NCI-H2227 treated with DMSO at 0.1 percent for 48 hours (cell line): Measurements from ENCODE around the gene TAF15.

Experiments used
- DNase-seq: peaks from one replicate; lab custom pipeline; 2025; lab: John Stamatoyannopoulos, UW

Gene TAF15

GRCh38 chr17:35821308-35821707, 12.0 kb downstream of the TAF15 start:
- no peak for DNase-seq

GRCh38 chr17:35825206-35825605, 15.9 kb downstream of the TAF15 start:
- no peak for DNase-seq

DNA sequence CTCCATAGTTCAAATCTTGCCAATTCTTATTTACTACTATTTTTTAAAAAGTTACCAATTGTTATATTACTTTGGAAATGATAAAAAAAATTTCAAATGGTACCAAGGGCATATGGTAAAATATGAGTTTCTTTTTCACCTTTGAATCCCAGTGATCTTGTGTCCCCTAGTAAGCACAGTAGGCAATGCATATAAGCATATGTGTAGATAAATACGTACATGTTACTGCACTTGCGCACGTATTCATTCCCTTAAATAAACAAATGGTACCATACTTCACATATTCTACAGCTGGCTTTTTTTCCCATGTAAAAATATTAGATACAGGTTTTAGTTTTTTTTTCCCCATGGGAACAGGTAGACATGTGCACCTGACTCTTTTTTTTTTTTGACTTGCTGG, 31.8 kb downstream of the TAF15 start:
- no peak for DNase-seq

GRCh38 chr17:35841505-35841904, 32.2 kb downstream of the TAF15 start:
- DNase-seq = no peak

- DNase-seq = no peak
Observed at GRCh38 chr17:35842239-35842638, 33.0 kb downstream of the TAF15 start.

DNA sequence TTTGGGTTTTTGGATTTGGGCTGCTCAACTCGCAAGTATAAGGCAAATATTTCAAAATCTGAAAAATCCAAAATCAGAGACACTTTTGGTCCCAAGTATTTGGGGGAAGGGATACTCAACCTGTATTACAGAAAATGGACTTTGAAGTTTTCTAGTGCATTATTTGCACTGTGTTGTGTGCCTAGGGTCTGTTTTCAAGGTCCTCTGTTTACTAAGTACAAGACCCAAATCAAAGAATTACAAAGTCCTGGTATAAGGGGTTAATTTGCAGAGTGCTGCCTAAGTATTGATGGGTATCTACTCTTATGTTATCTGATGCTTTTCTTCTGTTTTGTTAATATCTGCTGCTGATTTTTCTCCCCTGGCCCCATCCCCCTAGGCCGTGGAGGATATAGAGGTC, 34.4 kb downstream of the TAF15 start:
- no peak for DNase-seq

DNA sequence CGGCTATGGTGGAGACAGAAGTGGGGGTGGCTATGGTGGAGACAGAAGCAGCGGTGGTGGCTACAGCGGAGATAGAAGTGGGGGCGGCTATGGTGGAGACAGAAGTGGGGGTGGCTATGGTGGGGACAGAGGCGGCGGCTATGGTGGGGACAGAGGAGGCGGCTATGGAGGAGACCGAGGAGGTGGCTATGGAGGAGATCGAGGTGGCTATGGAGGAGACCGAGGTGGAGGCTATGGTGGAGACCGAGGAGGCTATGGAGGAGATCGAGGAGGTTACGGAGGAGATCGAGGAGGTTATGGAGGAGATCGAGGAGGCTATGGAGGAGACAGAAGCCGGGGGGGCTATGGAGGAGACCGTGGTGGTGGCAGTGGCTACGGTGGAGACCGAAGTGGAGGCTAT, 35.3 kb downstream of the TAF15 start:
- DNase-seq = no peak

DNA sequence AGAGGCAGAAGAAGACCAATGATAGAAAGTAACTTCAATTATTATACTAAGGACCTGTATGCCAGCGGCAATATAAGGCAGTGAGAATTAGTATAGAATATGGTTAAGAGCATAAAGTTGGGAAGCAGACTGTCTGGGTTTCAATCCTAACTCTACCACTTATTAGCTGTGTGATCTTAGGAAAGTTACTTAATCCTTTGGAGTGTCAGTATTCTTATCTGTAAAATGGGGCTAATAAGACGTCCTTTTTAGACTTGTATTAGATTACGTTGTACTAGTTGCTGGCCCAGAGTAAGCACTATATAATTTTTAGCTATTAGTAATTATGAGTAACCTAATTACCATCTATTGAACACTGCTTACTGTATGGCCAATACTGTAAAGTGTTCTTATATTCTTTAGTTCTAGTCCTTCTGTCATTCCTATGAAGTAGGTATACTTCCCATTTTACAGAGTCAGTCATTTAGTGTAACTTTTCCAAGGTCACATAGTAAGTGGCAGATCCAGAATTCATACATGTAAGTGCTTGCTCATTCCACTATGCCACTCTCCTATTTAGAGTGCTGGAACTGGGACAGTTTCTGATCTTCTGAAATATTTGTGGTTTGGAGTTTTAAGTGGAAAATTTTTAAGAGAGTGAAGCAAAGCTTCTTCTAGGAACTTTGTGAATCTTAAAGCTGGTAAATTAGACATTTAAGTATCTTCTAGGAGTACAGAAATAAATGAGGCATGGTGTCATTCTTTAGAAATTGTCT, 36.9 kb downstream of the TAF15 start:
- no peak for DNase-seq

GRCh38 chr17:35847006-35847405, 37.7 kb downstream of the TAF15 start:
- DNase-seq = no peak

DNA sequence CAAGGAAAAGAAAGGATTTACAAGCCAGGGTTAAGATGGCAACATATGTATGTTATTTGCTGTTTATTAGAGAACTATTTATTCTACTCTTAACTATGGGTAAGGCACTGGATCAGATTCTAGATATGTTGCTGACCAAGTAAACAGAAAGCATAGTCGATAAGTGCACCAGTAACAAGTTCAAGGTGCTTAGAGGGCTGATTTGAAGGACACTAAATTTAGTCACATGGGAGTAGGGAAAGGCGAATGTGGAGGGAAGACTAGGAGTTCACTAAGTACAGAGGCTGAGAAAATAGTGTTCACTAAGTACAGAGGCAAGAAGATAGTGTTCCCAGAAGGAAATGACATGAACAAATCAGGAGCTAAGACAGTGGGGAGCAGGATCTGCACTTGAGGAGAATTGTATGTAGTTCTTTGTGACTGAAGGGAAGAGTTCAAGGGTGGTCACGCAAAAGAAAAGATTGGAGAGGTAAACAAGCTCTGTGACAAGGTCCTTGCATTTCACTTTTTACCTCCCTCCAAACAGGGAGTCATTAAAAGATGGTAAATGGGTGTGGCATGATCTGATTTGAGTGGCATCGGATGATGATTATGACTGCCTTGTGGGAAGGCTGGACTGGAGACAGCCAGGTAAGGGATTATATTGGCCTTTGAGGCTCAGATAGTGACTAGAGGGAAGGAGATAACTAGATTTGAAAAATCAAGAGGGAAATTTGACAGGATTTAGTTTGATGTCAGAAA, 38.5 kb downstream of the TAF15 start:
- no peak for DNase-seq

DNA sequence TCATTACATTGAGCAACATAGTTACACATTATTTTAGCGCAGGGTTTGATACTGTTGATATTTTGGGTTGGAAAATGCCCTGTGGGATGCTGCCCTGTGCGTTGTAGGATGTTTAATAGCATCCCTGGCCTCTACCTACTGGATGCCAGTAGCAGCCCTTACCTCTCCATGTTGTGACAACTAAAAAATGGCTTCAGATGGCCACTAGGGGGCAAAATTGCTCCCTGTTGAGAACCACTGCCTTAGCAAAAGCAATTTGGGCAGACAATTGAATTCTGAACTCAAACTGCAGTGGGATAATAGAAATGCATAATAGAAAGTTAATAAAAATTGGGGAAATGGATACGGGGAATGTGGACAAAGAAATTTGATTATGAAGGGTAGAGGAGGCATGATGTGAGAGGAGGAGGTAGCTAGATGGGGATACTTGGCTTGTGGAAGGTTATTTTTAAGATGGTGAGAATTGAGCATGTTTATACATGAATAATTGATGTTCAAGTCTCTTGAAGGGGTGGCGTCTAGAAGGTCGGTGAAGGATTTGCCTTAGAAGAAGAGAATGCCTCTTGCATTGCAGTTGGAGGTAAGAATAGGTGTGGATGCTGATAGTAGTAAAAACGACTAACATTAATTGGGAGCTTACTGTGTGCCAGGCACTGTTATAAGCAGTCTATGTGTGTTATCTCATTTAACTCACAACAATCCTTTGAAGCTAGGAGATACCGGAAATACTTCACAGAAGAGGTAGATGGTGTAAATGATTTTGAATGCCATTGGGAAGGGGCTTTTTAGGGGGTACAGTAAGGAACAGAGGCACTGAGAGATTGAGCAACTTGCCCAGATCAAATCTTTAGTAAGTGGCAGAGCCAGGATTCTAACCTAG, 40.4 kb downstream of the TAF15 start:
- DNase-seq = peak; percentile 8

- DNase-seq = no peak
Observed at GRCh38 chr17:35855965-35856364, 46.7 kb downstream of the TAF15 start.

DNA sequence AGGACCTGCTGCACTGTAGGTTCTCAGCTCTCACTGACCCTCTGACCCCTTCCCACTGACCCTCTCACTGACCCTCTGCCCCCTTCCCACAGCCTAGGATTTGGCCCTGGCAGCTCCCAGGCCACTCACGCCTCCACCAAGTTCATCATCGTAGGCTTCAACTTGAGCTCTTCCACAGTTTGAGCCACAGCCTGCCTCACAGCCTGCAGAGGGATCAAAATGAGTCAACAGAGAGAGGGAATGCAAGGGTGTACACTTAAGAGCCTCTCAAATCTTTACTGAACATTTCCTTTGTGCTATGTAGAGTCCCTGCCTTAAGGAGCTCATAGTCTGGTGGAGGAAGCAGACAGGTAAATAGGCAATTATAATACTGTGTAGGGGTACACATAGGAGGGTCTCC, 47.3 kb downstream of the TAF15 start:
- DNase-seq = no peak

DNA sequence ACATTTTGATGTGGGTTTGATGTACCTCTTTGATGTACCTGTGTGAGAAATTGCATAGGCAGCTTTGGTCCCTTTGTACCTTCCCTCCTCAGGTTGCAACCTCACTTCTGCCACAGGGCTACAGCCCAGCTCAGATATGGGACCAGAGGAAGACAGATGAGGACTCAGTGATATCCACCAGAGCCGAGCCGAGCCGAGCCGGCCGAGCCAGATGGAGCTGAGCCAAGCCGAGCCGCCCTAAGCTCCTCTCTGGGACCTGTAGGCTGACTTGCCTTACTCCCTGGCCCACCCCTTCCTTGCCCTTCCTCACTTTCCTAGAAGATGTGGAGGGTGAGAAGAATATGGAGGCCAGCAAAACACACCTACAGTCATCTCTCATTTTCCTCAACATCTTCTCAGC, 55.6 kb downstream of the TAF15 start:
- no peak for DNase-seq

DNA sequence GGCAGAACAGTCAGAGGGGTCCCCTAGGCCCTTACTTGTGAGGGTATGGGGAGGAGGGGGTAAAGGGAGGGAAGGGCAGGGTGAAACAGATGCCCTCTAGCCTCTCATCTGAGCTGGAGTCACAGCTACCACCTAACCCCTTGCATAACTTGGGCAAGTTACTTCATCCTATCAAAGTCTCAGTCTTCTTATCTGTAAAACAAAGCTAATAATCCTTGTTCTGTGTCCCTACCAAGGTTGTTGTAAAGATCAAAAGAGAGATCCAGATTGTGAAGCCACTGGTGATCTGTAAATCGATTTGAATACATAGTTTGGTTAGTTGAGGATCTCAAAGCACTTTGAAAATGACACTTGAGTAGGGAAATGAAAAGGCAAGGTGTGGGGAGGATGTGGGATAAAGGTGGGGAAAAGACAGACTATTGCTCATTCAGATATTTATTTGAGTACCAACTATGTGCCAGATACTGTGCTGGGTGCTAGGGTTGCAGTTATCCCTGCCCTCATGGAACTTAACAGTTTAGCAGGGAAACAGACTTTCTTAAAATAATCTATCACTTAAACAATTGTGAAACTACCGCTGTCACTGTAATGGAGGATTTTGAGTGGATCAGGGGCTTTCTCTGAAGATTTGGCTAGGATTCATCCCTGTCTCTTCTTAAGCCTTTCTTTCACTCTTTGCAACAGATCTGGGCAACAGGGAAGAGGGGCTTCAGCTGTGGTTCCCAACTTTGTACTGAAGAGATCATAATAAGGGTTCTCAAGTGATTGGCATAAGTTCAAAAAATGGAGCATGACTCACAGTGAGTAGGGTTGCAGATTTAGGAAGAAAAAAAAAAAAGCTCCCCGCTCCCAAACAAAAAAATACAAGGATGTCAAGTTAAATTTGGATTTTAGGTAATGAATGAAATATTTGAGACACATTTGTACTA, 56.4 kb downstream of the TAF15 start:
- no peak for DNase-seq

- no peak for DNase-seq
Observed at GRCh38 chr17:35866341-35866950, 57.2 kb downstream of the TAF15 start.

DNA sequence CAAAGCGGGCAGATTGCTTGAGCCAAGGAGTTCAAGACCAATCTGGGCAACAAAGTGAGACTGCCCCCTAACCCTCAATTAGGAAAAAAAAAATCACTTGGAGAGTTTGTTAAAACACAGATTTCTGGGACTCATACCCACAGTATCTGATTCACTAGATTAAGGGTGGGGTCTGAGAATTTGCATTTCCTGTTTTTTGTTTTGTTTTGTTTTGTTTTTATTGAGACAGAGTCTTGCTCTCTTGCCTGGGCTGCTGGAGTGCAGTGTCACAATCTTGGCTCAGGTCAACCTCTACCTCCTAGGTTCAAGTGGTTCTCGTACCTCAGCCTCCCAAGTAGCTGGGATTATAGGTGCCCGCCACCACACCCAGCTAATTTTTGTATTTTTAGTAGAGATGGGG, 58.3 kb downstream of the TAF15 start:
- DNase-seq = no peak

DNA sequence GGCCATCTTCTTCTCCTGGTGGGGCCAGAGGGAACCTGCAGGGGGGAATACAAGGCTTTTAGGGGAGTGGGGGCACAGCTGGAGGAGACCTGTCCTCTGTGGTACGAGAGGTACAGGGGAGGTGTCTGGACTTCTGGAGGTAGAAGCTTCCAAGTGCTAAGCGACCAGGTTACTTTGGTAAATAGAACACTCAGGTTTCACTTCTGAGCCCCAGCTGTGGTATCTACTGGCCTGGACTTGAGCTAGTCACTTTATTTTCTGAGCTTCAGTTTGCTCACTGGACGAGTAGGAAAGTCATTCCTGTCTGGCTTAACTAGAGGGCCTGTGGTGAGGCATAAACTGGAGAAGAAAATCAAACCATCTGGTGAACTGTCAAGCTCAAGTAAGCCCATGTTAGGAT, 59.5 kb downstream of the TAF15 start, which contains the start of gene HEATR9:
Gene HEATR9, minus strand, starts transcription at position 155 of the 400 bp plus-strand sequence. Its CDS starts 149 bp downstream, at position 6.
- no peak for DNase-seq

- DNase-seq = no peak
Observed at GRCh38 chr17:35870906-35871819, 61.9 kb downstream of the TAF15 start.
